Suprapubic skin (tissue), 4 donors: ENCODE data around the gene ADORA2A.

ENCODE experiments used
- EP300 ChIP-seq: sonication (generic); formaldehyde crosslinking; IDR thresholded peaks from one replicate; pipeline ENCODE4 v1.6.1; 2017; ENCODE audit warnings: antibody characterized with exemption
- POLR2A ChIP-seq, 2 donors: fragments of 450-650 bp; IDR thresholded peaks; one replicate each; pipeline ENCODE4 v1.6.1; 2017; ENCODE audit warnings: antibody characterized with exemption in 2 of 2, mild to moderate bottlenecking in 2 of 2, moderate library complexity in 2 of 2
- POLR2AphosphoS5 ChIP-seq, 3 donors: sonication (generic); formaldehyde crosslinking; IDR thresholded peaks; one replicate each; pipeline ENCODE4 v1.6.1; 2017; ENCODE audit warnings: antibody characterized with exemption in 3 of 3
- TF ChIP-seq, protein P1 (sequence below), 2 donors: fragments of 200-600 bp in 1 of 2; fragments of 450-650 bp in 1 of 2; sonication (generic) in 1 of 2; IDR thresholded peaks; one replicate each; pipeline ENCODE4 v1.5.1; 2016 to 2019; ENCODE audit warnings: antibody characterized with exemption in 2 of 2, mild to moderate bottlenecking in 1 of 2, moderate library complexity in 1 of 2

DNA sequence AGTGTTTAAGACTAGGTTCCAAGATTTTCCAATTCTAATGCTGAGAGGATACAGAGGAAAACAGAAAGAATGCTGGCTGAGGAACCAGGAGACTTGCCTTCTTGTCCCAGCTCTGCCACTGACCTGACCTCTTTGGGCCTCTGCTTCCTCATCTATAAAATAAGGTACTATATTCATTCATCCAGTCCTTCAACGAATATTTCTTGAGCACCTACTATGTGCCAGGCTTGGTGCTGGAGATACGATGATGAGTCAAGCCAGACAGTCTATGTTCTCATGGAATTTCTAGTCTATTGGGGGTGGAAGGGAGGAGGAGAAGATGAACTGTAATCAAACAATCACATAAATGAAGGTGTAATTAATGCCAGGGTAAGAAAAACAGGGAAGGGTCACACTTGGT is 39.9 kb downstream of the ADORA2A start:
- TF ChIP-seq, protein P1, sequence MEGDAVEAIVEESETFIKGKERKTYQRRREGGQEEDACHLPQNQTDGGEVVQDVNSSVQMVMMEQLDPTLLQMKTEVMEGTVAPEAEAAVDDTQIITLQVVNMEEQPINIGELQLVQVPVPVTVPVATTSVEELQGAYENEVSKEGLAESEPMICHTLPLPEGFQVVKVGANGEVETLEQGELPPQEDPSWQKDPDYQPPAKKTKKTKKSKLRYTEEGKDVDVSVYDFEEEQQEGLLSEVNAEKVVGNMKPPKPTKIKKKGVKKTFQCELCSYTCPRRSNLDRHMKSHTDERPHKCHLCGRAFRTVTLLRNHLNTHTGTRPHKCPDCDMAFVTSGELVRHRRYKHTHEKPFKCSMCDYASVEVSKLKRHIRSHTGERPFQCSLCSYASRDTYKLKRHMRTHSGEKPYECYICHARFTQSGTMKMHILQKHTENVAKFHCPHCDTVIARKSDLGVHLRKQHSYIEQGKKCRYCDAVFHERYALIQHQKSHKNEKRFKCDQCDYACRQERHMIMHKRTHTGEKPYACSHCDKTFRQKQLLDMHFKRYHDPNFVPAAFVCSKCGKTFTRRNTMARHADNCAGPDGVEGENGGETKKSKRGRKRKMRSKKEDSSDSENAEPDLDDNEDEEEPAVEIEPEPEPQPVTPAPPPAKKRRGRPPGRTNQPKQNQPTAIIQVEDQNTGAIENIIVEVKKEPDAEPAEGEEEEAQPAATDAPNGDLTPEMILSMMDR (IDR thresholded peaks at IDR 0.05) = no peak
- no peak for TF ChIP-seq POLR2A (IDR thresholded peaks at IDR 0.05)
- TF ChIP-seq POLR2AphosphoS5 (IDR thresholded peaks at IDR 0.05) = no peak
- no peak for TF ChIP-seq EP300
